GM04503 (cell line): ENCODE data around the gene C22orf23.
"Not testable (repeated sequence)": the region's sequence is repeated elsewhere in the genome, so short reads cannot be mapped to it uniquely, and the experiment has no call there.

ENCODE experiments used
- DNase-seq: peaks from one replicate; pipeline ENCODE4 v3.0.0-alpha.2; 2012; ENCODE audit warnings: low read depth

Gene C22orf23

GRCh38 chr22:37982151-37982785, 28.9 kb upstream of the C22orf23 start:
- DNase-seq = no peak

- no peak for DNase-seq
Measured at GRCh38 chr22:37981282-37982011, 28.0 kb upstream of the C22orf23 start.

GRCh38 chr22:37979782-37980181, 26.4 kb upstream of the C22orf23 start:
- no peak for DNase-seq

DNA sequence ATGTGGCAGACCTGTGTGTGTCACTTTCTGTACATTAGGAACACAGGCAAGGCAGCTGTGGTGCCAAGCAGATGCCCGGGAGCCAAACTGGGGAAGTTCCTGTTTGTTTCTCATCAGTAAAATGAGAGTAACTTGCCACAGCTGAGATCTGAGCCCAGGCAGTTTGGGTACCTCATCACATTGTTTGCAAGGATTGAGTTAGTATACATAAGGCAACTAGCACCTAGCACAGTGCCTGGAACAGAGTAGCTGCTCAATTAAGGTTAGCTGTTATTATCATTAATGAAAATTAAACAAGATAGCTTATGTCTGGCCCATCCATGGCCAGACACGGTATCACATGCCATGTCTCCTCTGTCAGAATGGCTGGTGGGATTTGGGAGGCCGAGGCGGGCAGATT, 23.1 kb upstream of the C22orf23 start:
- DNase-seq = no peak

DNA sequence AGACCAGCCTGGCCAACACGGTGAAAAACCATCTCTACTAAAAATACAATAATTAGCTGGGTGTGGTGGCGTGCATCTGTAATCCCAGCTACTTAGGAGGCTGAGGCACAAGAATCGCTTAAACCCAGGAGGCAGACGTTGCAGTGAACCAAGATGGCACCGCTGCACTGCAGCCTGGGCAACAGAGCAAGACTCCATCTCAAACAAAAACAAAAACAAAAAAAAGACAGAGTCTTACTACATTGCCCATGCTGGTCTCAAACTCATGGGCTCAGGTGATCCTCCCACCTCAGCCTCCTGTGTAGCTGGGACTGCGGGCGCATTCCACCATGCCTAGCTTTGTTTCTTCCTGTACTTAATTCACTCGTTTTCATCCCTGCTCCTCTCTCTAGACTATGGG, 22.6 kb upstream of the C22orf23 start:
- DNase-seq = not testable (repeated sequence)

DNA sequence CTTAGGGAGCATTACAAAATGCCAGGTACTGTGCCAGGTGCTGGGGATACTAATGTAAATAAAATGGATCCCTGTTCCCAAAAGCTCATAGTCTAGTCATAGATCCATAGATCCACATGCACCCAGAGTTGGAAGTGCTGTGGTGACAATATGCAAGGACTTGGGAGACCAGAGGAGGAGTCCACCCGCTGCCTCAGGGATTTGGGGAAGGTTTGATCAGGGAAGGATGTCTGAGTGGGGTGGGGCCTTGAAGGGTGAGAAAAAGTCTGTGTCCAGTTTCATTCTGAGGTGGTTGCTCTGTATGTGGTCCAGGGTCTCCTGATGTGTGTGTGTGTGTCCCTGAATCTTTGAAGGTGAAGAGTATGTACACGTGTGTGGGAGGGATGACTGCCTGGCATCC, 21.8 kb upstream of the C22orf23 start:
- no peak for DNase-seq

- no peak for DNase-seq
Measured at GRCh38 chr22:37973271-37974170, 20.1 kb upstream of the C22orf23 start.

DNA sequence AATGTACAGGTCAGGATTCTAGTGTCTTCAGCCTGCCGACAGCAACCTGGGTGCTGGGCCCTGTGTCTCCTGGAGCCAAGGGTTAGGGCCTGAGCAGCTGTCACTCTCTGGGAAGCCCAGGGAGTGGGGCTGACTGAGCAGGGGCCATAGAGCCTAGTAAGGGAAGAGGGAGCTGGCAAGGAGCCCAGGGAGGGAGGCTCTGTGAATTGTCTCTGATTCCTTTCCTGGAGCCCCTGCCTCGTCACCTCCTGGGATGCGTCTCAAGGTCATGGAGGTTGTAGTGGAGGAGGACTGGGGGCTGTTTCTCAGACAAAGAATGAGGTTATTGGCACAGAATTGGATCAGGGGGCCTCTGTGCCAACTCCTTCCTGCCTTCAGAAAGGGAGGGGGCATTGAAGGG, 19.1 kb upstream of the C22orf23 start:
- DNase-seq = no peak

- no peak for DNase-seq
Measured at GRCh38 chr22:37971475-37972434, 18.4 kb upstream of the C22orf23 start.

DNA sequence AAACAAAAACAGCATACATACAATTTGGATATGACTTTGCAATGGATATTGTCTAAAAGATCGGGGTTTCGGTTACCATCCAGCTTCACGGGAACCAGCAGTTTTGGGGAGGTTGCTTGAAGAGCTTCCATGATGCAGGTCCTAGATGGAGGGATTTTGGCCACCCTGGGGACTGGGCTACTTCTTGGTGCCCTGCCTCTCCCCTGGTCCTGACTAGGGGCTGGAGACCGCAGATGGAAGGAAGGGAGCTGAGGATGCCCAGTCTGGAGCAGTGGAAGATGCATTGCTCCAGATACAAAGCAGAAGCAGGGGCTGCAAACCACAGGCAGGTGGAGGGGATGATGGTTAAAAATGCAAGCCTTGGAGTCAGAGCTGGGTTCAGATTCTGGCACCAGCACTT, 17.5 kb upstream of the C22orf23 start:
- DNase-seq = no peak

DNA sequence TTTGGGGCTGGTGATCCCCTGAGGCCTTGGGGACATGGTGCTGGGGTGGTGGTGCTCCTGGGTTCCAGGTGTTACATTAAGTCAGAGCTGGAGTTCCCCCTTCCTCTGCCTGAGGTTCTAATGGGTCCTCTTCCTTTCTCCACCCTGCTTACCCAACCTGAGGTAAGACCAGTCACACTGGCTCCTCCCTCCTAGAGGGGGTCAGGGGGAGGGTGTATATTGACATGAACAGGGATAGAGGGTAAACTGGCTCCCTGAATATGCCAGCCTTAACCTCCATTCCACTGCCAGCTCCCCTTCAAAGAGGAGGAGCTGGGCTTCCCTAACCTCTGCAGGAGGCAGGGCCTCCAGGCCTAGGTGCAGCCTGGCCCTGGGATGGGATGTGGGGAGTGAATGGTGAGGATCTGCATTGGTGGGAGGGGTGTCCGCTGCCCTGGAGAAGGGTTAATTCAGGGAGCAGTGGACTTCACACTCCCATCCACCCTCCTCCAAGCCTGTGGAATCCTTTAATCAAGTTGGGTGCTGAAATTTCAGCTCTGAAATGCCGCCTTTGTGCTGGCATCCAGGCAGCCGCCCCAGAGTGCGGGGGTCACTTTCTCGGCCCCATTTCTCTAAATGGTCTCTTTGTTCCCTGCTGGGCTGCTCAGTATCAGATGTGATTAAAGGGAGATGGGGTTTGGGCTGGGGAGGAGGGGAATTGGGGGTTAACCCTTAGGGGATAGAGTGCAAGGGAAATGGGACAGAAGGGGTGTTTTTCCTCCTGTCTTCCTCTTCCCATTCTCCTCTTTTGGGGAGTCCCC, 15.3 kb upstream of the C22orf23 start:
- DNase-seq = no peak

- DNase-seq = no peak
Measured at GRCh38 chr22:37967637-37968451, 14.4 kb upstream of the C22orf23 start.

GRCh38 chr22:37967147-37967546, 13.7 kb upstream of the C22orf23 start:
- DNase-seq = no peak

- no peak for DNase-seq
Measured at GRCh38 chr22:37965940-37966664, 12.7 kb upstream of the C22orf23 start.

- DNase-seq = no peak
Measured at GRCh38 chr22:37961062-37961461, 7.7 kb upstream of the C22orf23 start.

DNA sequence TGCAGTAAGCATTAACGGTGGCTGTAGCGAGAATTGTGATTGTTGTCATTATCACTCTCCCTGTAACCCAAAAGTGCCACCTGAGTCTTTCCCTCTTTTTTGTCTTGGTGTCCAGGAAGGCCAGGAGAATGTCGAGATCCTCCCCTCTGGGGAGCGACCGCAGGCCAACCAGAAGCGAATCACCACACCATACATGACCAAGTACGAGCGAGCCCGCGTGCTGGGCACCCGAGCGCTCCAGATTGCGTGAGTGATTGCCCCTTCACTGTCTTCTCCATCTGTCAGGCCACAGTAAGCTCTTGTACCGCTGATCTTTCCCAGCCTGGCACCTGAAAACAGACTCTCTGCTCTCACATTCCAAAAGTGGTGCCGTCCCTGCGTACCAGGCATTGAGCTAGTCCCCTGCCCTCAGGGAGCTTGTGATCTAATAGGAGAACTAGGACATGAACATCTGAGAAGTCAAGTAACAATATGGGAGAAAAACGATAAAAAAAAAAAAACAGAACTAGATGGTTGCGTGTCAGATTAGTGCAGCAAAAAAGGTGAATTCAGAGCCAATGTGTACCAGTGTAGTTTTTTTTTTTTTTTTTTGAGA, 5.9 kb upstream of the C22orf23 start:
- no peak for DNase-seq

GRCh38 chr22:37957232-37957631, 3.8 kb upstream of the C22orf23 start:
- DNase-seq = no peak

GRCh38 chr22:37955825-37956397, 2.5 kb upstream of the C22orf23 start:
- not testable (repeated sequence) for DNase-seq
